GM10266 (cell line): ENCODE measurements around the gene HOXB4.

Experiments used
- DNase-seq: peaks from one replicate; pipeline ENCODE4 v3.0.0; 2012; ENCODE audit errors: extremely low spot score
- CTCF ChIP-seq: IDR thresholded peaks from 2 replicates; pipeline ENCODE4 v1.5.1; 2012; ENCODE audit warnings: mild to moderate bottlenecking, low read depth; ENCODE audit not compliant: control insufficient read depth, insufficient read depth; ENCODE audit errors: missing control alignments

Gene HOXB4

GRCh38 chr17:48552466-48553189, 25.5 kb downstream of the HOXB4 start:
- no peak for DNase-seq
- TF ChIP-seq CTCF: no peak

GRCh38 chr17:48551596-48552465, 26.3 kb downstream of the HOXB4 start:
- TF ChIP-seq CTCF: no peak
- DNase-seq: no peak

GRCh38 chr17:48551214-48551555, 27.0 kb downstream of the HOXB4 start:
- no peak for TF ChIP-seq CTCF
- DNase-seq: no peak

GRCh38 chr17:48550502-48551213, 27.5 kb downstream of the HOXB4 start:
- no peak for TF ChIP-seq CTCF
- DNase-seq: no peak

- no peak for TF ChIP-seq CTCF
- no peak for DNase-seq
Observed at GRCh38 chr17:48549914-48550501, 28.1 kb downstream of the HOXB4 start.

GRCh38 chr17:48549281-48549630, 28.9 kb downstream of the HOXB4 start:
- no peak for TF ChIP-seq CTCF
- DNase-seq: no peak
